Measurements from ENCODE around the gene ATG4D. TPM values are rescaled to one million over a fixed set of nuclear protein-coding genes. Genes with fewer than 3 reads are reported as not detected.
"Not testable (repeated sequence)": the region's sequence is repeated elsewhere in the genome, so short reads cannot be mapped to it uniquely, and the experiment has no call there.

Gene ATG4D
- polyA plus RNA-seq, 3 donors, result 27.3 to 33.3 (median 29.8) TPM

- not testable (repeated sequence) for DNase-seq (ENCODE audit: low read depth in 3 of 3, low spot score in 2 of 3)
Measured at GRCh38 chr19:10573793-10574192, 30.1 kb downstream of the ATG4D start.

DNA sequence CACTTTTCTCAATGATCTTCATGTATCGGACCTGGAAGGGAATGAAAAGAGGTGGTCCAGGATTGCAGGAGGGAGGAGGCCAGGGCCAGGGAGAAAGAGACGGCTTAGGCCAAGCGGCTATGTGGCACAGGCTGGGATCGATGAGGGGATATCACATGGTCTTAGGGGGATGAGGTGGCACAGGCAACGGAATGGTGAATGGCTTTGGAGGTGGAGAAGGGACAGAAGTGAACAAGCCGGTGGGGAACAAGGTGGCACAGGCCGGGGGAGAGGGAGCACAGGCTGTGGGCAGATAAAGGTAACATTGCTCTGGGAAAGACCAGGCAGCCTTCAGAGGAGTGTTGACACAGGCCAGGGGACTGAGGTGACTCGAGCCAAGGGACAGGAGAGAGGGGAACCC is 30.8 kb downstream of the ATG4D start:
- DNase-seq (ENCODE audit: low read depth in 3 of 3, low spot score in 2 of 3), result no peak

- DNase-seq (ENCODE audit: low read depth in 3 of 3, low spot score in 2 of 3), result no peak
Measured at GRCh38 chr19:10575011-10575716, 31.5 kb downstream of the ATG4D start.

GRCh38 chr19:10577951-10578350 is 34.2 kb downstream of the ATG4D start:
- DNase-seq (ENCODE audit: low read depth in 3 of 3, low spot score in 2 of 3), result no peak

- DNase-seq (ENCODE audit: low read depth in 3 of 3, low spot score in 2 of 3), result peak in 1 of 3 donors; percentile 84
Measured at GRCh38 chr19:10580979-10581631, 37.4 kb downstream of the ATG4D start.

DNA sequence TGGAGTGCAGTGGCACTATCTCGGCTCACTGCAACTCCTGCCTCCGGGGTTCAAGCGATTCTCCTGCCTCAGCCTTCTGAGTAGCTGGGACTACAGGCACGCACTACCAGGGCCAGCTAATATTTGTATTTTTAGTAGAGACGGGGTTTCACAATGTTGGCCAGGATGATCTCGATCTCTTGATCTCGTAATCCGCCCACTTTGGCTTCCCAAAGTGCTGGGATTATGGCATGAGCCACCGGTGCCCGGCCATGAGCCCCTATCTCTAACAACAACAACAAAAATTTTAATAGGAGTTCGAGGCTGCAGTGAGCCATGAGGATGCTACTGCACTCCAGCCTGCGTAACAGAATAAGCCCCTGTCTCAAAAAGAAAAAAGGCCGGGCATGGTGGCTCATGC is 38.4 kb downstream of the ATG4D start:
- no peak for DNase-seq (ENCODE audit: low read depth in 3 of 3, low spot score in 2 of 3)

DNA sequence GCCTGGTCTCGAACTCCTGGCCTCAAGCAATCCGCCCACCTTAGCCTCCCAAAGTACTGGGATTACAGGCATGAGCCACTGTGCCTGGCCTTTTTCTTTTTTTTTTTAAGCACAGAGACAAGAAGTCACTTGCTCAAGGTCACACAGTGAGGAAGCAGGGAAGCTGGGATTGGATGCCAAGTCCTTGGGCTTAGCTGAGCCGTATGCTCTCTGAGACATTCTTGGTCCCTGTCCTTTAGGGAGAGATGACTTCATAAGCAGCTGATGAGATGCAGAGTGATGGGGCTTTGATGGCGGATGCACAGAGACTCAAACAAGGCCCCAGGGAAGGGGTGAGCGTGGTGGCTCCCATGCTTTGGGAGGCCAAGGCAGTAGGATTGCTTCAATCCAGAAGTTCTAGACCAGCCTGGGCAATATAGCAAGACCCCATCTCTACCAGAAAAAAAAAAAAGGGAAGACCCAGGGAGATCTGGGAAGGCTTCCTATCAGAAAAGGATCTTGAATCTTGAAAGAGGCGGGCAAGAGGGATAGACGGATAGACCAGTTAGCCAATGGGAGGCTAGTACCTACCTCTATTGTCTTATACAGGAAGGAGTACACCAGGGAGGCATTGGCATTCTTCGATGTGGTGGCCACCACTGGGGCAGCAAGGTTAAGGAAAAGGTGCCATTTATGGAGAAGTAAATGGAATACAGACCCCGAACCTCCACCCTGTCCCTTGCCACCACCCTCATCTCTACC is 39.5 kb downstream of the ATG4D start:
- no peak for DNase-seq (ENCODE audit: low read depth in 3 of 3, low spot score in 2 of 3)

DNA sequence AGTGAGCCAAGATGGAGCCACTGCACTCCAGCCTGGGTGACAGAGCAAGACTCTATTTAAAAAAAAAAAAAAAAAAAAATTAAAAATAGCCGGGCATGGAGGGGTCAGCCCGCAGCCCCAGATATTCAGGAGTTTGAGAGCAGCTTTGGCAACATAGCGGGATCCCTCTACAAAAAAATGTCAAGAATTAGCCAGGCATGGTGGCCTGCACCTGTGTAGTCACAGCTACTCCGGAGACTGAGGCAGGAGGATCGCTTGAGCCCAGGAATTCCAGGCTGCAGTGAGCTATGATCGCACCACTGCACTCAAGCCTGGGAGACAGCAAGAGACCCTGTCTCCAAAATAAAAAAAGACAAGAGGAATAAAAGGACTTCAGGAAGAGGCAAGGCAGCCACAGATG is 42.7 kb downstream of the ATG4D start:
- no peak for DNase-seq (ENCODE audit: low read depth in 3 of 3, low spot score in 2 of 3)

DNA sequence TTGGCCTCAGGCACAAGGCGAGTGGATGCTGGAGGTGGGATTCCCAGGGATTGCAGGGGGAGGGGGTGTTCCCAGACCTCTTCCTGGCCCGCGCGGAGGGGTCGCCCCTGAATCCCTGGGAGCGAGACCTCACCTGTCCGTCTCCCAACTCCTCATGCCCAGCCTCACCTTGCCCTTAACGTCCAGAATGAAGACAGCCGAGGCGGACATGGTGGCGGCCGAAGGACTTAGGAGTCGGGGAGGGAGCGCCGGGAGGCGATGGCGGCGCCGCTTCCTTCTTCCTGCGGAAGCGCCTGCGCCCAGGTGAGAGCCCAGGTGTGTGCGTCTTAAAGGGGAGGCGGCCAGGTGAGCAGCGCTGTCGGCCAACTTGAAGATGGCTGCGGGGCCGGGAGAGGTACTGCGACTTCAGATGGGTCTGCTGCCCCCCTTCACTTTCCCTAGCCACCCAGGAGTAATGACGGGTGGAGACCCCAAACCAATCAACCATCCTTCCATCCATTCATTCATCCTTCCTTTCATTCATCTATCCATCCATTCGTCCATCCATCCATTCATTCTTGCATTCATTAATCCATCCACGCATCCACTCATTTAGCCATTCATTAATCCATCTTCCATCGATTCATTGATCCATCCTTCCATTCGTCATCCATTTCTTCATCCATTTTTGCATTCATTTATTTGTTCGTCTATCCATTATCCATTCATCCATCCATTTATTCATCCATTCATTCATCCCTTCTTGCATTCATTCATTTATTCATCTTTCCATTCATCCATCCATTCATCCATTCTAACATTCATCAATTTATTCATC is 43.5 kb downstream of the ATG4D start, which contains the start of gene AP1M2:
AP1M2 (minus strand) TSS at position 291 of the 817 bp plus-strand sequence; CDS start at position 210, 81 bp downstream.
- no peak for DNase-seq (ENCODE audit: low read depth in 3 of 3, low spot score in 2 of 3)

- DNase-seq (ENCODE audit: low read depth in 3 of 3, low spot score in 2 of 3), result no peak
Measured at GRCh38 chr19:10587839-10588150, 44.1 kb downstream of the ATG4D start.

GRCh38 chr19:10593148-10593547 is 49.4 kb downstream of the ATG4D start:
- no peak for DNase-seq (ENCODE audit: low read depth in 3 of 3, low spot score in 2 of 3)

DNA sequence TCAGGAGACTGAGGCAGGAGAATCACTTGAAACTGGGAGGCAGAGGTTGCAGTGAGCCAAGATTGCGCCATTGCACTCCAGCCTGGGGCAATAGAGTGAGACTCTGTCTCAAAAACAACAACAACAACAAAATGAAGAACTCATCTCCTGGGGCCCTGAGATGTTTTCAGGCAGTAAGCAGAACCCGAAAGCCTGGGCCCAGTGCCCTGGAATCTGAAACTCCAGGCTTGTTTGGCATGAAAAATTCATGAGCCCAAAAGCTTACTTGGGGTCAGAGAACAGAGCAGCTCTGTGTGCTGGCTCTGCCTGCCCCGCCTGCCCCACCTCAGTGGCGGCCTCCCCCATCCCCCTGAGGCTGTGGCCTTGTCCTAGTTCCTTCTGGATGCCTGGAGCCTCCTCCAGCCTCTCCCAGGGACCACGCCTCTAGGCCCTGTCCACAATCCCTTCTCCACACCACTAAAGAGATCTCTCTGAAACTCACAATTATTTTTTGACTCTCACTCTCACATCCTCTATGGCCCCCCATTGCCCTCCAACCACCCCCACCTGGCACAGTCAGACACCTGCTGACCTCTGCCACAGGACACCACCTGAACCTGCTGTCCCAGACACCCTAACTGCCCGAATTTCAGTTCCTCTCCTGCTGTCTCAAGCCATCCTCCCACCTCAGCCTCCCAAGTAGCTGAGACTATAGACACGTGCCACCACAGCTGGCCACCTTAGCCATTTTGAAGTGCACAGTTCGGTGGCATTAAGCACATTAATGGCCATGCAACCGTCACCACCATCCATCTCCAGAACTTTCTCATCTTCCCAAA is 50.3 kb downstream of the ATG4D start:
- DNase-seq (ENCODE audit: low read depth in 3 of 3, low spot score in 2 of 3), result no peak

DNA sequence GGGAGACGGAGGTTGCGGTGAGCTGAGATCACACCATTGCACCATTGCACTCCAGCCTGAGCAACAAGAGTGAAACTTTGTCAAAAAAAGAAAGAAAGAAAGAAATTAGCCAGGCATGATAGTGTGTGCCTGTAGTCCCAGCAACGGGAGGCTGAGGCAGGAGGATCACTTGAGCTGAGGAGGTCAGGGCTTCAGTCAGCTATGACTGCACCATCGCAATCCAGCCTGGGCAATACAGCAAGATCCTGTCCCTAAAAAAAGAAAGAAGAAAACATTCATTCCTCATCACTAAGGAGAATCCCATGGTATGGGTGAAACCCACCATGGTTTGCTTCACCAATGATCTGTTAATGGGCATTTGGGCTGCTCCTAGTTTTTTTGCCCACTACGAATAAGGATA is 56.4 kb downstream of the ATG4D start:
- DNase-seq (ENCODE audit: low read depth in 3 of 3, low spot score in 2 of 3), result no peak

DNA sequence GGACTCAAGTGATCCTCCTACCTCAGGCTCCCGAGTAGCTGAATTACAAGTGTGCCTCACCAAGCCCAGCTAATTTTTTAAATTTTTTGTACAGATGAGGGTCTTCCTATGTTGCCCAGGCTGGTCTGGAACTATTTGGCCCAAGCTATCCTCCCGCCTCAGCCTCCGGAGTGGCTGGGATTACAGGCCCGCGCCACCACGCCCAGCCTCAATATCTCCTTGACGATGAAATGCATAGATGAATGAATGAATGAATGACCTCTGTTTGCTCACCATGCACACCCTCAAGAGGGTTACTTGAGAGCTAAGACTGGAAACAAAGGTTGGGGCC is 58.3 kb downstream of the ATG4D start:
- DNase-seq (ENCODE audit: low read depth in 3 of 3, low spot score in 2 of 3), result no peak

- DNase-seq (ENCODE audit: low read depth in 3 of 3, low spot score in 2 of 3), result peak in 2 of 3 donors; percentile 49
Measured at GRCh38 chr19:10602330-10603083, 58.8 kb downstream of the ATG4D start.

Data from right renal cortex interstitium (tissue), 3 donors.